ENCODE results near the gene CSTB.

- no peak for TF ChIP-seq POLR2A (IDR thresholded peaks at IDR 0.05)
- TF ChIP-seq, protein P1, sequence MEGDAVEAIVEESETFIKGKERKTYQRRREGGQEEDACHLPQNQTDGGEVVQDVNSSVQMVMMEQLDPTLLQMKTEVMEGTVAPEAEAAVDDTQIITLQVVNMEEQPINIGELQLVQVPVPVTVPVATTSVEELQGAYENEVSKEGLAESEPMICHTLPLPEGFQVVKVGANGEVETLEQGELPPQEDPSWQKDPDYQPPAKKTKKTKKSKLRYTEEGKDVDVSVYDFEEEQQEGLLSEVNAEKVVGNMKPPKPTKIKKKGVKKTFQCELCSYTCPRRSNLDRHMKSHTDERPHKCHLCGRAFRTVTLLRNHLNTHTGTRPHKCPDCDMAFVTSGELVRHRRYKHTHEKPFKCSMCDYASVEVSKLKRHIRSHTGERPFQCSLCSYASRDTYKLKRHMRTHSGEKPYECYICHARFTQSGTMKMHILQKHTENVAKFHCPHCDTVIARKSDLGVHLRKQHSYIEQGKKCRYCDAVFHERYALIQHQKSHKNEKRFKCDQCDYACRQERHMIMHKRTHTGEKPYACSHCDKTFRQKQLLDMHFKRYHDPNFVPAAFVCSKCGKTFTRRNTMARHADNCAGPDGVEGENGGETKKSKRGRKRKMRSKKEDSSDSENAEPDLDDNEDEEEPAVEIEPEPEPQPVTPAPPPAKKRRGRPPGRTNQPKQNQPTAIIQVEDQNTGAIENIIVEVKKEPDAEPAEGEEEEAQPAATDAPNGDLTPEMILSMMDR (IDR thresholded peaks at IDR 0.05): no peak
Observed at GRCh38 chr21:43735236-43736091, 40.6 kb downstream of the CSTB start.

All from esophagus squamous epithelium (tissue), 4 donors.